ENCODE results near the gene ZNF554. TPM values are rescaled to one million over a fixed set of nuclear protein-coding genes. Genes with fewer than 3 reads are reported as not detected.
"Not testable (repeated sequence)": the region's sequence is repeated elsewhere in the genome, so short reads cannot be mapped to it uniquely, and the experiment has no call there.

ZNF554 gene
- polyA plus RNA-seq, 1 experiment, result 2.0 TPM

GRCh38 chr19:2867025-2867991 is 47.6 kb downstream of the ZNF554 start, which contains the start of gene ZNF556:
ZNF556 (plus strand) TSS chr19:2867335; CDS start chr19:2867422, 87 bp downstream.
- H3K4me3 ChIP-seq (ENCODE audit: low read depth, low read length), result no peak within 1 kb of the TSS
- no peak for DNase-seq (ENCODE audit: low read depth, low spot score)
- H3K9me3 ChIP-seq (ENCODE audit: control insufficient read depth, insufficient read depth, low read length), result peaks cover 26% of the 10 kb centered on the region
- CTCF ChIA-PET, result no interaction called here
- TF ChIP-seq CTCF (IDR thresholded peaks at IDR 0.05; ENCODE audit: low read depth, low read length), result no peak
- POLR2A ChIA-PET, result no interaction called here
- H3K27me3 ChIP-seq (ENCODE audit: control insufficient read depth, insufficient read depth, low read length), result peaks cover 3% of the 10 kb centered on the region
- H3K27ac ChIP-seq (ENCODE audit: low read depth, low read length), result no peak within 1 kb of the TSS

GRCh38 chr19:2869618-2870017 is 50.0 kb downstream of the ZNF554 start:
- CTCF ChIA-PET, result no interaction called here
- DNase-seq (ENCODE audit: low read depth, low spot score), result no peak
- TF ChIP-seq CTCF (IDR thresholded peaks at IDR 0.05; ENCODE audit: low read depth, low read length), result no peak

GRCh38 chr19:2872175-2872574 is 52.5 kb downstream of the ZNF554 start:
- not testable (repeated sequence) for H3K4me3 ChIP-seq (ENCODE audit: low read depth, low read length); H3K27ac ChIP-seq (ENCODE audit: low read depth, low read length); H3K27me3 ChIP-seq (ENCODE audit: control insufficient read depth, insufficient read depth, low read length); DNase-seq (ENCODE audit: low read depth, low spot score)
- ChIA-PET POLR2A (interaction anchor here (0.7 kb wide), 1 partner anchor 100 kb away, joined by 9 read pairs; no protein-coding TSS in a partner anchor), CTCF (interaction anchor here (1.0 kb wide), 1 partner anchor 21 kb away, joined by 3 read pairs; no protein-coding TSS in a partner anchor)
- peaks cover 36% of the 10 kb centered on the region for H3K9me3 ChIP-seq (ENCODE audit: control insufficient read depth, insufficient read depth, low read length)

More at GRCh38 chr19:2869618-2870017, 50.0 kb downstream of the ZNF554 start:
- POLR2A ChIA-PET, result no interaction called here
- Histone ChIP-seq H3K27ac (ENCODE audit: low read depth, low read length) (no peak overlapping the region), H3K27me3 (ENCODE audit: control insufficient read depth, insufficient read depth, low read length) (no peaks in the 10 kb centered on the region), H3K9me3 (ENCODE audit: control insufficient read depth, insufficient read depth, low read length) (peaks cover 21% of the 10 kb centered on the region), H3K4me3 (ENCODE audit: low read depth, low read length) (no peak overlapping the region)

- Histone ChIP-seq H3K27ac (ENCODE audit: low read depth, low read length) (no peak overlapping the region), H3K27me3 (ENCODE audit: control insufficient read depth, insufficient read depth, low read length) (no peaks in the 10 kb centered on the region), H3K9me3 (ENCODE audit: control insufficient read depth, insufficient read depth, low read length) (peaks cover 46% of the 10 kb centered on the region), H3K4me3 (ENCODE audit: low read depth, low read length) (no peak overlapping the region)
- no peak for DNase-seq (ENCODE audit: low read depth, low spot score)
- TF ChIP-seq CTCF (IDR thresholded peaks at IDR 0.05; ENCODE audit: low read depth, low read length), result no peak
- ChIA-PET CTCF (interaction anchor here (1.5 kb wide), 1 partner anchor 10 kb away, joined by 5 read pairs; no protein-coding TSS in a partner anchor), POLR2A (no interaction called here)
These were observed 58.0 kb downstream of the ZNF554 start for GRCh38 chr19:2877398-2878331.

GRCh38 chr19:2883686-2884439 is 64.2 kb downstream of the ZNF554 start:
- no peak for TF ChIP-seq CTCF (IDR thresholded peaks at IDR 0.05; ENCODE audit: low read depth, low read length)
- H3K9me3 ChIP-seq (ENCODE audit: control insufficient read depth, insufficient read depth, low read length), result peaks cover 22% of the 10 kb centered on the region
- CTCF ChIA-PET, result no interaction called here
- H3K27ac ChIP-seq (ENCODE audit: low read depth, low read length), result no peak overlapping the region
- no peak overlapping the region for H3K4me3 ChIP-seq (ENCODE audit: low read depth, low read length)
- POLR2A ChIA-PET, result no interaction called here
- H3K27me3 ChIP-seq (ENCODE audit: control insufficient read depth, insufficient read depth, low read length), result no peaks in the 10 kb centered on the region
- no peak for DNase-seq (ENCODE audit: low read depth, low spot score)

Measured in AG04450 (cell line).